Activated CD8-positive, alpha-beta memory T cell treated with anti-CD3 and anti-CD28 coated beads, Interleukin-2, amount 10 ng/mL, durations not matched to agents 7 days and 5 days (primary cell): Measurements from ENCODE around the gene SCAND1. TPM values are rescaled to one million over a fixed set of nuclear protein-coding genes. Genes with fewer than 3 reads are reported as not detected.
"Not testable (repeated sequence)": the region's sequence is repeated elsewhere in the genome, so short reads cannot be mapped to it uniquely, and the experiment has no call there.

Experiments used
- ATAC-seq: fragments of 150-1000 bp; cut with Tn5 transposase; one replicate; pipeline ENCODE4 v1.10.0; 2021; ENCODE audit warnings: moderate library complexity
- CTCF ChIA-PET: fragments of 350-600 bp; sonication (Branson Sonifier 250); formaldehyde crosslinking; loops from one replicate; lab custom pipeline; 2021; ENCODE audit warnings: antibody characterized with exemption; lab: Charles Lee
- DNase-seq: peaks from one replicate; pipeline ENCODE4 v3.0.0-alpha.2; 2020
- H3K27ac Mint-ChIP-seq: one replicate; pipeline ENCODE4 v1.8.0; 2021; ENCODE audit warnings: mild to moderate bottlenecking, mixed read lengths
- H3K27me3 Mint-ChIP-seq: one replicate; pipeline ENCODE4 v1.8.0; 2021; ENCODE audit warnings: mixed read lengths
- H3K36me3 Mint-ChIP-seq: one replicate; pipeline ENCODE4 v1.8.0; 2021; ENCODE audit warnings: mild to moderate bottlenecking, mixed read lengths
- H3K4me1 Mint-ChIP-seq: one replicate; pipeline ENCODE4 v1.8.0; 2021; ENCODE audit warnings: mixed read lengths
- H3K4me3 Mint-ChIP-seq: one replicate; pipeline ENCODE4 v1.8.0; 2021; ENCODE audit warnings: mild to moderate bottlenecking, moderate library complexity, mixed read lengths
- H3K9me3 Mint-ChIP-seq: one replicate; pipeline ENCODE4 v1.8.0; 2022; ENCODE audit warnings: low read depth, mixed read lengths
- total RNA-seq, 2 experiments: library from RNA; stranded (reverse); gene quantifications; one replicate each; pipeline ENCODE4 v1.2.3, GENCODE V29; 2021

Gene SCAND1
- 10 to 100 TPM; 61.2 to 63.9 TPM for total RNA-seq

- Mint-ChIP-seq H3K9me3 (no peaks in the 10 kb centered on the region), H3K27ac (peak within 1 kb of the TSS; percentile 100), H3K4me1 (peaks cover 23% of the 10 kb centered on the region), H3K36me3 (peaks cover 6% of the 10 kb centered on the region), H3K27me3 (no peaks in the 10 kb centered on the region), H3K4me3 (peak within 1 kb of the TSS; percentile 90)
- peak; percentile 89 for ATAC-seq
- DNase-seq: peak; percentile 99
- CTCF ChIA-PET: interaction anchor here (0.8 to 4.0 kb wide), 45 partner anchors 8 to 897 kb away, joined by 3 to 47 read pairs (median 4); partner anchors contain the start of genes AAR2, CEP250, CPNE1 and ERGIC3
These were observed at the start of gene SCAND1 for GRCh38 chr20:35954200-35954906. Gene SCAND1, minus strand, starts transcription at chr20:35954502. Its CDS starts 218 bp downstream, at chr20:35954284.

- H3K4me1 Mint-ChIP-seq: no peaks in the 10 kb centered on the region
- no peak overlapping the region for H3K4me3 Mint-ChIP-seq
- H3K36me3 Mint-ChIP-seq: no peaks in the 10 kb centered on the region
- ATAC-seq: no peak
- H3K27me3 Mint-ChIP-seq: peaks cover 3% of the 10 kb centered on the region
- CTCF ChIA-PET: interaction anchor here (0.7 to 2.0 kb wide), 5 partner anchors 9 to 199 kb away, joined by 3 to 12 read pairs (median 4); no protein-coding TSS in a partner anchor
- no peak for DNase-seq
- H3K27ac Mint-ChIP-seq: no peak overlapping the region
- peaks cover 10% of the 10 kb centered on the region for H3K9me3 Mint-ChIP-seq
These were observed 49.7 kb upstream of the SCAND1 start for GRCh38 chr20:36004045-36004444.

- ATAC-seq (no peak), DNase-seq (no peak)
- Mint-ChIP-seq H3K36me3 (no peaks in the 10 kb centered on the region), H3K4me3 (no peak overlapping the region), H3K27ac (no peak overlapping the region), H3K4me1 (no peaks in the 10 kb centered on the region), H3K9me3 (peaks cover 10% of the 10 kb centered on the region), H3K27me3 (peaks cover 3% of the 10 kb centered on the region)
- CTCF ChIA-PET: interaction anchor here (1.1 to 2.0 kb wide), 4 partner anchors 8 to 136 kb away, joined by 3 to 12 read pairs (median 4); no protein-coding TSS in a partner anchor
These were observed 48.6 kb upstream of the SCAND1 start for GRCh38 chr20:36002855-36003254.

- H3K9me3 Mint-ChIP-seq, H3K27ac Mint-ChIP-seq, H3K4me3 Mint-ChIP-seq, ATAC-seq, H3K4me1 Mint-ChIP-seq, CTCF ChIA-PET, H3K36me3 Mint-ChIP-seq, DNase-seq, H3K27me3 Mint-ChIP-seq: not testable (repeated sequence)
These were observed 47.0 kb upstream of the SCAND1 start for GRCh38 chr20:36001331-36001730.

GRCh38 chr20:35996492-35996891 is 42.2 kb upstream of the SCAND1 start:
- not testable (repeated sequence) for H3K27ac Mint-ChIP-seq, H3K4me3 Mint-ChIP-seq, H3K27me3 Mint-ChIP-seq, H3K4me1 Mint-ChIP-seq, H3K36me3 Mint-ChIP-seq, DNase-seq, ATAC-seq, H3K9me3 Mint-ChIP-seq
- CTCF ChIA-PET: interaction anchor here (1.3 to 8.0 kb wide), 4 partner anchors 68 to 203 kb away, joined by 3 to 111 read pairs (median 10); no protein-coding TSS in a partner anchor

- Mint-ChIP-seq H3K9me3 (no peaks in the 10 kb centered on the region), H3K36me3 (no peaks in the 10 kb centered on the region), H3K4me3 (no peak overlapping the region), H3K4me1 (peaks cover 4% of the 10 kb centered on the region), H3K27me3 (peaks cover 10% of the 10 kb centered on the region), H3K27ac (no peak overlapping the region)
- DNase-seq (peak; percentile 83), ATAC-seq (peak; percentile 92)
- CTCF ChIA-PET: interaction anchor here (0.6 to 8.0 kb wide), 14 partner anchors 8 to 444 kb away, joined by 3 to 243 read pairs (median 5); no protein-coding TSS in a partner anchor
These were observed 40.7 kb upstream of the SCAND1 start for GRCh38 chr20:35994994-35995453.

GRCh38 chr20:35992713-35993335 is 38.5 kb upstream of the SCAND1 start:
- H3K27me3 Mint-ChIP-seq: peaks cover 22% of the 10 kb centered on the region
- no peak overlapping the region for H3K4me3 Mint-ChIP-seq
- H3K27ac Mint-ChIP-seq: no peak overlapping the region
- CTCF ChIA-PET: interaction anchor here (0.6 to 8.0 kb wide), 59 partner anchors 11 to 947 kb away, joined by 3 to 243 read pairs (median 4); partner anchors contain the start of genes CNBD2, ERGIC3 and SCAND1
- DNase-seq (peak; percentile 63), ATAC-seq (peak; percentile 74)
- H3K4me1 Mint-ChIP-seq: peaks cover 4% of the 10 kb centered on the region
- H3K36me3 Mint-ChIP-seq: no peaks in the 10 kb centered on the region
- no peaks in the 10 kb centered on the region for H3K9me3 Mint-ChIP-seq

GRCh38 chr20:35991142-35991771 is 37.0 kb upstream of the SCAND1 start:
- Mint-ChIP-seq H3K36me3 (no peaks in the 10 kb centered on the region), H3K9me3 (no peaks in the 10 kb centered on the region), H3K27me3 (peaks cover 22% of the 10 kb centered on the region), H3K4me1 (peaks cover 4% of the 10 kb centered on the region), H3K4me3 (no peak overlapping the region), H3K27ac (no peak overlapping the region)
- ATAC-seq: no peak
- CTCF ChIA-PET: interaction anchor here (0.7 to 8.0 kb wide), 17 partner anchors 9 to 448 kb away, joined by 3 to 243 read pairs (median 4); partner anchors contain the start of gene SCAND1
- DNase-seq: no peak

GRCh38 chr20:35988910-35989463 is 34.7 kb upstream of the SCAND1 start:
- ATAC-seq: no peak
- Mint-ChIP-seq H3K9me3 (no peaks in the 10 kb centered on the region), H3K4me1 (peaks cover 9% of the 10 kb centered on the region), H3K36me3 (no peaks in the 10 kb centered on the region), H3K27ac (no peak overlapping the region), H3K4me3 (no peak overlapping the region), H3K27me3 (peaks cover 22% of the 10 kb centered on the region)
- no peak for DNase-seq
- CTCF ChIA-PET: interaction anchor here (1.6 to 6.8 kb wide), 3 partner anchors 10 to 148 kb away, joined by 6 to 243 read pairs (median 6); partner anchors contain the start of gene SCAND1

GRCh38 chr20:35985806-35986205 is 31.5 kb upstream of the SCAND1 start:
- no peaks in the 10 kb centered on the region for H3K9me3 Mint-ChIP-seq
- H3K4me1 Mint-ChIP-seq: peaks cover 5% of the 10 kb centered on the region
- H3K27me3 Mint-ChIP-seq: peaks cover 18% of the 10 kb centered on the region
- H3K27ac Mint-ChIP-seq: no peak overlapping the region
- no peak for DNase-seq
- no peaks in the 10 kb centered on the region for H3K36me3 Mint-ChIP-seq
- CTCF ChIA-PET: no interaction called here
- no peak for ATAC-seq
- H3K4me3 Mint-ChIP-seq: no peak overlapping the region

- no peak overlapping the region for H3K27ac Mint-ChIP-seq
- CTCF ChIA-PET: interaction anchor here (1.0 to 6.7 kb wide), 4 partner anchors 9 to 218 kb away, joined by 3 to 62 read pairs (median 4); partner anchors contain the start of gene SCAND1
- H3K27me3 Mint-ChIP-seq: peaks cover 14% of the 10 kb centered on the region
- no peak overlapping the region for H3K4me3 Mint-ChIP-seq
- no peaks in the 10 kb centered on the region for H3K9me3 Mint-ChIP-seq
- DNase-seq: no peak
- H3K4me1 Mint-ChIP-seq: peaks cover 5% of the 10 kb centered on the region
- H3K36me3 Mint-ChIP-seq: no peaks in the 10 kb centered on the region
- no peak for ATAC-seq
These were observed 30.1 kb upstream of the SCAND1 start for GRCh38 chr20:35984382-35984781.

- Mint-ChIP-seq H3K36me3 (no peaks in the 10 kb centered on the region), H3K4me1 (peaks cover 5% of the 10 kb centered on the region), H3K27ac (no peak overlapping the region), H3K4me3 (no peak overlapping the region), H3K9me3 (no peaks in the 10 kb centered on the region), H3K27me3 (peaks cover 7% of the 10 kb centered on the region)
- no peak for ATAC-seq
- DNase-seq: no peak
- CTCF ChIA-PET: interaction anchor here (0.6 to 6.7 kb wide), 2 partner anchors 11 to 56 kb away, joined by 4 to 62 read pairs; no protein-coding TSS in a partner anchor
These were observed 27.7 kb upstream of the SCAND1 start for GRCh38 chr20:35981969-35982368.
